ENCODE data around the gene STK32B. TPM values are rescaled to one million over a fixed set of nuclear protein-coding genes. Genes with fewer than 3 reads are reported as not detected.

The STK32B gene
- total and polyA plus RNA-seq, 2 donors (not counting 3 experiments of a cell fraction or from before 2014, with no cell fraction given) = 5.6 to 7.8 TPM

DNA sequence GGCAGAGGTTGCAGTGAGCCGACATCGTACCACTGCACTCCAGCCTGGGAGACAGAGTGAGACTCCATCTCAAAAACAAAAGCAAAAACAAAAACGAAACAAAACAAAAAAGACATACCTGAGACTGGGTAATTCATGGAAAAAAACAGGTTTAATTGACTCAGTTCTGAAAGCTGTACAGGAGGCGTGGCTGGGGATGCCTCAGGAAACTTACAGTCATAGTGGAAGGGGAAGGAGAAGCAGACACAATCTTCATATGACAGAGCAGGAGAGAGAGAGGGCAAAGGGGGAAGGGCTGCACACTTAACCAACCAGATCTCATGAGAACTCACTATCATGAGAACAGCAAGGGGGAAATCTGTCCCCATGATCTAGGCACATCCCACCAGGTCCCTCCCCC is 229.5 kb downstream of the STK32B start:
- Histone ChIP-seq H3K79me2 (ENCODE audit: control insufficient read depth, insufficient read depth, low read length) (no peaks in the 10 kb centered on the region), H3K4me2 (ENCODE audit: insufficient read depth, low read length) (no peak overlapping the region), H3K27ac (ENCODE audit: insufficient read depth, low read depth, low read length) (no peak overlapping the region), H3K27me3 (ENCODE audit: control insufficient read depth in 2 of 2, insufficient read depth in 2 of 2, low read length in 2 of 2) (no peaks in the 10 kb centered on the region), H2AFZ (ENCODE audit: low read depth, low read length) (no peak overlapping the region), H3K9ac (replicated peaks; ENCODE audit: extremely low read depth, insufficient read depth, low read length) (no peak overlapping the region), H3K9me3 (replicated peaks; ENCODE audit: control insufficient read depth, insufficient read depth, low read length) (no peaks in the 10 kb centered on the region), H4K20me1 (replicated peaks; ENCODE audit: control insufficient read depth, extremely low read depth, insufficient read depth, low read length) (no peaks in the 10 kb centered on the region), H3K9me1 (replicated peaks; ENCODE audit: control insufficient read depth, extremely low read depth, insufficient read depth, low read length) (no peaks in the 10 kb centered on the region), H3K36me3 (ENCODE audit: control insufficient read depth in 2 of 2, extremely low read depth in 1 of 2, insufficient read depth in 2 of 2, low read length in 2 of 2) (no peaks in the 10 kb centered on the region), H3K4me3 (replicated peaks in 1 of 3; ENCODE audit: insufficient read depth in 1 of 3, low read depth in 1 of 3, low read length in 3 of 3) (no peak overlapping the region), H3K4me1 (ENCODE audit: control insufficient read depth, extremely low read depth, insufficient read depth, low read length) (no peaks in the 10 kb centered on the region)
- ChIA-PET CTCF (no interaction called here), POLR2A (no interaction called here)
- dilution Hi-C loops (cut with MboI; ENCODE audit: extremely low pct_ligation_motif_present, low sequenced_read_pairs) (no loop called here), intact Hi-C loops (cut with micrococcal nuclease) (no loop called here)
- TF ChIP-seq EZH2 (IDR thresholded peaks at IDR 0.05; ENCODE audit: borderline replicate concordance, low read depth, low read length, severe bottlenecking) = no peak
- TF ChIP-seq, protein P1, sequence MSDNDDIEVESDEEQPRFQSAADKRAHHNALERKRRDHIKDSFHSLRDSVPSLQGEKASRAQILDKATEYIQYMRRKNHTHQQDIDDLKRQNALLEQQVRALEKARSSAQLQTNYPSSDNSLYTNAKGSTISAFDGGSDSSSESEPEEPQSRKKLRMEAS (IDR thresholded peaks at IDR 0.05; ENCODE audit: insufficient read depth, insufficient read length) = no peak
- no peak for TF ChIP-seq GATA2 (IDR thresholded peaks at IDR 0.05; ENCODE audit: insufficient read depth, insufficient read length, low read depth, low read length)
- TF ChIP-seq MYC (IDR thresholded peaks at IDR 0.05; ENCODE audit: low read depth, low read length) = no peak
- no peak for TF ChIP-seq POLR2AphosphoS5 (IDR thresholded peaks at IDR 0.05; ENCODE audit: insufficient read depth, low read depth, low read length)
- no peak for TF ChIP-seq POLR2A (IDR thresholded peaks at IDR 0.05; ENCODE audit: low read depth, low read length)
- no peak for TF ChIP-seq JUN (IDR thresholded peaks at IDR 0.05; ENCODE audit: borderline replicate concordance, insufficient read depth, insufficient read length, low read depth)
- TF ChIP-seq FOS (IDR thresholded peaks at IDR 0.05; ENCODE audit: borderline replicate concordance, insufficient read depth, low read length) = no peak
- no peak for TF ChIP-seq CTCF (IDR thresholded peaks at IDR 0.05; ENCODE audit: extremely low read depth in 1 of 2, insufficient read depth in 1 of 2, low read depth in 1 of 2, low read length in 2 of 2)
- DNase-seq (ENCODE audit: low read depth, low spot score) (no peak), FAIRE-seq (no peak)
- no TSS peak for BruUV-seq (replicated peaks)

All from endothelial cell of umbilical vein (primary cell).